ENCODE data around the gene PPP1R1C.

DNA sequence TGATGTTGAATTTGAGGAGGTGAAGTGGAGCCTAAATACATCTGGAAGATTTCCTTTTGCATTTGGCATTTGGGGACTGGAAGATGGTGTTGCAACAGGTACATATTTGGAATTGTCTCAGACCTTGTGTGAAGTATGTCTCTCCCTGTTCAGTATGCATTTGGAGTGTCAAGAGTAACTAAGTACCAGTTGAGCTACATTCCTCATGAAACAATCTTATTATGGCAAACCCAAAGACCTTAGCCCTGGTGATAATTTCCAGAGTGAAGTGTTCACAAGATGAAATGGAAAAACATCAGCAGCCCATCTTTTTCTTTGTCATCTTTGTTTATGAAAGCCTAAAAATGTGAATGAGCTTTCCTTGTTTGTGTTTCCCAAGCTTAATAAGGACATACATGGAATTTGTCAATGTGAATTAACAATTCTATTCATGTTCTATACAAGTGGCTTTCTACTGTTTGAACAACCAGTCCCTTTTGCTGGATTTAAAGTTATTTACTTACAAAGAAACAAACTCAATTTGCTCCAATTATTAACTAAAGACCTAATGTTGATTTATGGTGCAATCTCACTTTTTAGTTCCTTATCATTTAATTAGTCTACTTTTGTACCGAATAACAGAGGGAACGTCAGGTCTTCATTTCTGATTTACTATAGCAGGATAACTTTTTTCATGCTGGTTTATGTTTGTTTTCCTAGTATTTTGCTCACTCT, 42.1 kb upstream of the PPP1R1C start:
- no peak for TF ChIP-seq POLR2A (IDR thresholded peaks at IDR 0.05)
- TF ChIP-seq, protein P1, sequence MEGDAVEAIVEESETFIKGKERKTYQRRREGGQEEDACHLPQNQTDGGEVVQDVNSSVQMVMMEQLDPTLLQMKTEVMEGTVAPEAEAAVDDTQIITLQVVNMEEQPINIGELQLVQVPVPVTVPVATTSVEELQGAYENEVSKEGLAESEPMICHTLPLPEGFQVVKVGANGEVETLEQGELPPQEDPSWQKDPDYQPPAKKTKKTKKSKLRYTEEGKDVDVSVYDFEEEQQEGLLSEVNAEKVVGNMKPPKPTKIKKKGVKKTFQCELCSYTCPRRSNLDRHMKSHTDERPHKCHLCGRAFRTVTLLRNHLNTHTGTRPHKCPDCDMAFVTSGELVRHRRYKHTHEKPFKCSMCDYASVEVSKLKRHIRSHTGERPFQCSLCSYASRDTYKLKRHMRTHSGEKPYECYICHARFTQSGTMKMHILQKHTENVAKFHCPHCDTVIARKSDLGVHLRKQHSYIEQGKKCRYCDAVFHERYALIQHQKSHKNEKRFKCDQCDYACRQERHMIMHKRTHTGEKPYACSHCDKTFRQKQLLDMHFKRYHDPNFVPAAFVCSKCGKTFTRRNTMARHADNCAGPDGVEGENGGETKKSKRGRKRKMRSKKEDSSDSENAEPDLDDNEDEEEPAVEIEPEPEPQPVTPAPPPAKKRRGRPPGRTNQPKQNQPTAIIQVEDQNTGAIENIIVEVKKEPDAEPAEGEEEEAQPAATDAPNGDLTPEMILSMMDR (IDR thresholded peaks at IDR 0.05): no peak
- TF ChIP-seq EP300 (IDR thresholded peaks at IDR 0.05): peak in 1 of 4 donors; percentile 58
- no peak for TF ChIP-seq POLR2AphosphoS5 (IDR thresholded peaks at IDR 0.05)
